WTC11 (cell line): Measurements from ENCODE around the gene MR1. TPM values are rescaled to one million over a fixed set of nuclear protein-coding genes. Genes with fewer than 3 reads are reported as not detected.

ENCODE experiments used
- ATAC-seq: fragments of 200-7000 bp; cut with Tn5 transposase; 2 replicates; pipeline ENCODE4 v1.10.0; 2021; ENCODE audit warnings: mild to moderate bottlenecking, moderate library complexity
- CTCF ChIA-PET: fragments of 300-600 bp; sonication (Branson Sonifier 250); formaldehyde crosslinking; loops from one replicate; lab custom pipeline; 2021; ENCODE audit warnings: antibody characterized with exemption; lab: Charles Lee
- POLR2A ChIA-PET: fragments of 350-600 bp; sonication (Branson Sonifier 250); formaldehyde crosslinking; loops from one replicate; lab custom pipeline; 2021; ENCODE audit warnings: antibody characterized with exemption; lab: Charles Lee
- DNase-seq: peaks from one replicate; pipeline ENCODE4 v3.0.0; 2021; ENCODE audit warnings: low spot score
- H3K27ac Mint-ChIP-seq: 2 replicates; pipeline ENCODE4 v1.8.0; 2021; ENCODE audit warnings: mixed read lengths
- H3K27me3 Mint-ChIP-seq: 2 replicates; pipeline ENCODE4 v1.8.0; 2021; ENCODE audit warnings: low read depth, mild to moderate bottlenecking, moderate library complexity, mixed read lengths
- H3K36me3 Mint-ChIP-seq: 2 replicates; pipeline ENCODE4 v1.8.0; 2021; ENCODE audit warnings: mixed read lengths
- H3K4me1 Mint-ChIP-seq: 2 replicates; pipeline ENCODE4 v1.8.0; 2022; ENCODE audit warnings: mixed read lengths
- H3K4me3 Mint-ChIP-seq: 2 replicates; pipeline ENCODE4 v1.8.0; 2021; ENCODE audit warnings: mild to moderate bottlenecking, moderate library complexity, mixed read lengths
- H3K9me3 Mint-ChIP-seq: 2 replicates; pipeline ENCODE4 v1.8.0; 2021; ENCODE audit warnings: mixed read lengths
- CBFB ChIP-seq: sonication (generic); formaldehyde crosslinking; IDR thresholded peaks from 2 replicates; pipeline ENCODE4 v1.8.1; 2022; ENCODE audit warnings: mild to moderate bottlenecking, low read depth, missing genetic modification reagents
- GABPB1 ChIP-seq: sonication (generic); formaldehyde crosslinking; IDR thresholded peaks from 2 replicates; pipeline ENCODE4 v1.8.1; 2023; ENCODE audit warnings: mild to moderate bottlenecking, missing genetic modification reagents
- HMGA2 ChIP-seq: fragments of 250-450 bp; sonication (Bioruptor Pico); IDR thresholded peaks from 2 replicates; pipeline ENCODE4 v1.4.0; 2021; ENCODE audit warnings: mild to moderate bottlenecking, moderate library complexity
- JAZF1 ChIP-seq: fragments of 250-450 bp; sonication (Bioruptor Pico); IDR thresholded peaks from 2 replicates; pipeline ENCODE4 v1.9.0; 2021; ENCODE audit warnings: moderate library complexity, mild to moderate bottlenecking, inconsistent platforms
- MYBL2 ChIP-seq: sonication (generic); formaldehyde crosslinking; IDR thresholded peaks from 2 replicates; pipeline ENCODE4 v1.8.1; 2023; ENCODE audit warnings: mild to moderate bottlenecking, moderate library complexity, missing genetic modification reagents
- NFATC4 ChIP-seq: fragments of 250-450 bp; sonication (Bioruptor Pico); IDR thresholded peaks from 2 replicates; pipeline ENCODE4 v1.9.0; 2021; ENCODE audit warnings: mild to moderate bottlenecking
- RORB ChIP-seq: fragments of 250-450 bp; sonication (Bioruptor Pico); IDR thresholded peaks from 2 replicates; pipeline ENCODE4 v1.9.0; 2021; ENCODE audit warnings: mild to moderate bottlenecking
- SP1 ChIP-seq: sonication (generic); formaldehyde crosslinking; conservative IDR thresholded peaks from 2 replicates; pipeline ENCODE4 v1.8.1; 2022; ENCODE audit warnings: missing genetic modification reagents
- TEAD1 ChIP-seq: sonication (generic); formaldehyde crosslinking; IDR thresholded peaks from 2 replicates; pipeline ENCODE4 v1.8.0; 2022; ENCODE audit warnings: mild to moderate bottlenecking, missing genetic modification reagents
- total RNA-seq: library from RNA; stranded (reverse); gene quantifications from 3 replicates; pipeline ENCODE4 v1.2.3, GENCODE V29; 2021
- TF ChIP-seq, protein P1 (sequence below): sonication (generic); formaldehyde crosslinking; IDR thresholded peaks from 2 replicates; pipeline ENCODE4 v1.8.0; 2022; ENCODE audit warnings: missing genetic modification reagents
- TF ChIP-seq, protein P2 (sequence below): sonication (generic); formaldehyde crosslinking; IDR thresholded peaks from 2 replicates; pipeline ENCODE4 v1.8.0; 2022; ENCODE audit warnings: mild to moderate bottlenecking, missing genetic modification reagents
- TF ChIP-seq, protein P3 (sequence below): sonication (generic); formaldehyde crosslinking; IDR thresholded peaks from 2 replicates; pipeline ENCODE4 v1.8.0; 2022; ENCODE audit warnings: mild to moderate bottlenecking, missing genetic modification reagents
- TF ChIP-seq, protein P4 (sequence below): fragments of 250-450 bp; sonication (Bioruptor Pico); IDR thresholded peaks from 2 replicates; pipeline ENCODE4 v1.8.0; 2021; ENCODE audit warnings: mild to moderate bottlenecking
- TF ChIP-seq, protein P5 (sequence below): sonication (generic); formaldehyde crosslinking; IDR thresholded peaks from 2 replicates; pipeline ENCODE4 v1.8.0; 2022; ENCODE audit warnings: mild to moderate bottlenecking, missing genetic modification reagents

The MR1 gene
- total RNA-seq, 1 experiment from 2014 or later = 0.28 TPM

- ATAC-seq = no peak
- Mint-ChIP-seq H3K36me3 (no peaks in the 10 kb centered on the region), H3K27me3 (no peaks in the 10 kb centered on the region), H3K27ac (peak overlapping the region; percentile 71), H3K9me3 (no peaks in the 10 kb centered on the region), H3K4me1 (peaks cover 21% of the 10 kb centered on the region), H3K4me3 (no peak overlapping the region)
- TF ChIP-seq, protein P1, sequence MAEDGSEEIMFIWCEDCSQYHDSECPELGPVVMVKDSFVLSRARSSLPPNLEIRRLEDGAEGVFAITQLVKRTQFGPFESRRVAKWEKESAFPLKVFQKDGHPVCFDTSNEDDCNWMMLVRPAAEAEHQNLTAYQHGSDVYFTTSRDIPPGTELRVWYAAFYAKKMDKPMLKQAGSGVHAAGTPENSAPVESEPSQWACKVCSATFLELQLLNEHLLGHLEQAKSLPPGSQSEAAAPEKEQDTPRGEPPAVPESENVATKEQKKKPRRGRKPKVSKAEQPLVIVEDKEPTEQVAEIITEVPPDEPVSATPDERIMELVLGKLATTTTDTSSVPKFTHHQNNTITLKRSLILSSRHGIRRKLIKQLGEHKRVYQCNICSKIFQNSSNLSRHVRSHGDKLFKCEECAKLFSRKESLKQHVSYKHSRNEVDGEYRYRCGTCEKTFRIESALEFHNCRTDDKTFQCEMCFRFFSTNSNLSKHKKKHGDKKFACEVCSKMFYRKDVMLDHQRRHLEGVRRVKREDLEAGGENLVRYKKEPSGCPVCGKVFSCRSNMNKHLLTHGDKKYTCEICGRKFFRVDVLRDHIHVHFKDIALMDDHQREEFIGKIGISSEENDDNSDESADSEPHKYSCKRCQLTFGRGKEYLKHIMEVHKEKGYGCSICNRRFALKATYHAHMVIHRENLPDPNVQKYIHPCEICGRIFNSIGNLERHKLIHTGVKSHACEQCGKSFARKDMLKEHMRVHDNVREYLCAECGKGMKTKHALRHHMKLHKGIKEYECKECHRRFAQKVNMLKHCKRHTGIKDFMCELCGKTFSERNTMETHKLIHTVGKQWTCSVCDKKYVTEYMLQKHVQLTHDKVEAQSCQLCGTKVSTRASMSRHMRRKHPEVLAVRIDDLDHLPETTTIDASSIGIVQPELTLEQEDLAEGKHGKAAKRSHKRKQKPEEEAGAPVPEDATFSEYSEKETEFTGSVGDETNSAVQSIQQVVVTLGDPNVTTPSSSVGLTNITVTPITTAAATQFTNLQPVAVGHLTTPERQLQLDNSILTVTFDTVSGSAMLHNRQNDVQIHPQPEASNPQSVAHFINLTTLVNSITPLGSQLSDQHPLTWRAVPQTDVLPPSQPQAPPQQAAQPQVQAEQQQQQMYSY (CRISPR knock-in tag) = no peak
- TF ChIP-seq, protein P2, sequence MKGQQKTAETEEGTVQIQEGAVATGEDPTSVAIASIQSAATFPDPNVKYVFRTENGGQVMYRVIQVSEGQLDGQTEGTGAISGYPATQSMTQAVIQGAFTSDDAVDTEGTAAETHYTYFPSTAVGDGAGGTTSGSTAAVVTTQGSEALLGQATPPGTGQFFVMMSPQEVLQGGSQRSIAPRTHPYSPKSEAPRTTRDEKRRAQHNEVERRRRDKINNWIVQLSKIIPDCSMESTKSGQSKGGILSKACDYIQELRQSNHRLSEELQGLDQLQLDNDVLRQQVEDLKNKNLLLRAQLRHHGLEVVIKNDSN (CRISPR knock-in tag) = no peak
- TF ChIP-seq CBFB (CRISPR knock-in tag) (no peak), RORB (CRISPR knock-in tag) (no peak), SP1 (CRISPR knock-in tag) (no peak), TEAD1 (CRISPR knock-in tag) (no peak), MYBL2 (CRISPR knock-in tag) (no peak), NFATC4 (CRISPR knock-in tag) (no peak), HMGA2 (CRISPR knock-in tag) (no peak), JAZF1 (CRISPR knock-in tag) (no peak)
- TF ChIP-seq, protein P3, sequence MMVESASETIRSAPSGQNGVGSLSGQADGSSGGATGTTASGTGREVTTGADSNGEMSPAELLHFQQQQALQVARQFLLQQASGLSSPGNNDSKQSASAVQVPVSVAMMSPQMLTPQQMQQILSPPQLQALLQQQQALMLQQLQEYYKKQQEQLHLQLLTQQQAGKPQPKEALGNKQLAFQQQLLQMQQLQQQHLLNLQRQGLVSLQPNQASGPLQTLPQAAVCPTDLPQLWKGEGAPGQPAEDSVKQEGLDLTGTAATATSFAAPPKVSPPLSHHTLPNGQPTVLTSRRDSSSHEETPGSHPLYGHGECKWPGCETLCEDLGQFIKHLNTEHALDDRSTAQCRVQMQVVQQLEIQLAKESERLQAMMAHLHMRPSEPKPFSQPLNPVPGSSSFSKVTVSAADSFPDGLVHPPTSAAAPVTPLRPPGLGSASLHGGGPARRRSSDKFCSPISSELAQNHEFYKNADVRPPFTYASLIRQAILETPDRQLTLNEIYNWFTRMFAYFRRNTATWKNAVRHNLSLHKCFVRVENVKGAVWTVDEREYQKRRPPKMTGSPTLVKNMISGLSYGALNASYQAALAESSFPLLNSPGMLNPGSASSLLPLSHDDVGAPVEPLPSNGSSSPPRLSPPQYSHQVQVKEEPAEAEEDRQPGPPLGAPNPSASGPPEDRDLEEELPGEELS (CRISPR knock-in tag) = no peak
- TF ChIP-seq, protein P4, sequence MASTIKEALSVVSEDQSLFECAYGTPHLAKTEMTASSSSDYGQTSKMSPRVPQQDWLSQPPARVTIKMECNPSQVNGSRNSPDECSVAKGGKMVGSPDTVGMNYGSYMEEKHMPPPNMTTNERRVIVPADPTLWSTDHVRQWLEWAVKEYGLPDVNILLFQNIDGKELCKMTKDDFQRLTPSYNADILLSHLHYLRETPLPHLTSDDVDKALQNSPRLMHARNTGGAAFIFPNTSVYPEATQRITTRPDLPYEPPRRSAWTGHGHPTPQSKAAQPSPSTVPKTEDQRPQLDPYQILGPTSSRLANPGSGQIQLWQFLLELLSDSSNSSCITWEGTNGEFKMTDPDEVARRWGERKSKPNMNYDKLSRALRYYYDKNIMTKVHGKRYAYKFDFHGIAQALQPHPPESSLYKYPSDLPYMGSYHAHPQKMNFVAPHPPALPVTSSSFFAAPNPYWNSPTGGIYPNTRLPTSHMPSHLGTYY = no peak
- TF ChIP-seq, protein P5, sequence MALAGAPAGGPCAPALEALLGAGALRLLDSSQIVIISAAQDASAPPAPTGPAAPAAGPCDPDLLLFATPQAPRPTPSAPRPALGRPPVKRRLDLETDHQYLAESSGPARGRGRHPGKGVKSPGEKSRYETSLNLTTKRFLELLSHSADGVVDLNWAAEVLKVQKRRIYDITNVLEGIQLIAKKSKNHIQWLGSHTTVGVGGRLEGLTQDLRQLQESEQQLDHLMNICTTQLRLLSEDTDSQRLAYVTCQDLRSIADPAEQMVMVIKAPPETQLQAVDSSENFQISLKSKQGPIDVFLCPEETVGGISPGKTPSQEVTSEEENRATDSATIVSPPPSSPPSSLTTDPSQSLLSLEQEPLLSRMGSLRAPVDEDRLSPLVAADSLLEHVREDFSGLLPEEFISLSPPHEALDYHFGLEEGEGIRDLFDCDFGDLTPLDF (CRISPR knock-in tag) = no peak
- no peak for DNase-seq
- CTCF ChIA-PET = no interaction called here
- POLR2A ChIA-PET = interaction anchor here (0.7 to 1.3 kb wide), 3 partner anchors 10 to 59 kb away, joined by 3 to 7 read pairs (median 3); no protein-coding TSS in a partner anchor
Measured at GRCh38 chr1:181011301-181012202, 22.2 kb upstream of the MR1 start.

DNA sequence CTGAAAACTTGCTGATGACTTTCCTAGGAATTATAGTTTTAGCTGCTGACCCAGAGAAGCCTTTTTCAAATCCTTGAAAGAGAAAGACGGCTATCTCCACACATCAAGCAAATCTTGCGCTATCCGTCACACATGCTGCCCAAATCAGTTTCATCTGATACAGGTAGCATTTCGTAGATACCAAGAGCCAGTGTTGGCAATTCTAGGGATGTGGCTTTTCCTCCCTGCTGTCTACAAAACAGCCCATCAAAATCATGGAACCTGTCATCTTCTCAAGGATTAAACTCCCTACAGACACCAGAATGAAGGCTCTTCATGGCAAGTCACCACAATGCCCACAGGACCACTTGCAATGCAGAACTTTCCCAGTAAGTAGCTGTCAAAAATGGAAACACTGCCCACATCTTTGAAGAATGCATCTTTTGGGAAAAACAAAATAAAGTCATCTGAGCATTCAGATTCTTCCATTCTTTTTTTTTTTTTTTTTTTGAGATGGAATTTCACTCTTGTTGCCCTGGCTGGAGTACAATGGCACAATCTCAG, 21.5 kb upstream of the MR1 start:
- no peak for TF ChIP-seq GABPB1 (CRISPR knock-in tag)
- TF ChIP-seq, all 79 proteins: peak for 0
- no peak for ATAC-seq
- peaks cover 21% of the 10 kb centered on the region for H3K4me1 Mint-ChIP-seq
- DNase-seq = no peak
- ChIA-PET CTCF (interaction anchor here (0.6 kb wide), 1 partner anchor 46 kb away, joined by 3 read pairs; no protein-coding TSS in a partner anchor), POLR2A (interaction anchor here (0.7 kb wide), 1 partner anchor 60 kb away, joined by 3 read pairs; no protein-coding TSS in a partner anchor)
- H3K4me3 Mint-ChIP-seq = no peak overlapping the region
- H3K27ac Mint-ChIP-seq = no peak overlapping the region
- H3K27me3 Mint-ChIP-seq = no peaks in the 10 kb centered on the region
- H3K9me3 Mint-ChIP-seq = no peaks in the 10 kb centered on the region
- peaks cover under 1% of the 10 kb centered on the region for H3K36me3 Mint-ChIP-seq
